Embryonic facial prominence (tissue), 1 donor: ENCODE data around the gene TGFB2.
"Not testable (repeated sequence)": the region's sequence is repeated elsewhere in the genome, so short reads cannot be mapped to it uniquely, and the experiment has no call there.

ENCODE experiments used
- DNase-seq: peaks from one replicate; pipeline ENCODE4 v3.0.0-alpha.2; 2016; ENCODE audit errors: extremely low spot score

The TGFB2 gene

GRCh38 chr1:218344814-218345672 lies at the start of gene TGFB2:
TSS of gene TGFB2 (plus strand) at chr1:218345336. CDS start at chr1:218346702, 1,366 bp downstream.
- peak; percentile 85 for DNase-seq

GRCh38 chr1:218296162-218296561 lies 49.0 kb upstream of the TGFB2 start:
- DNase-seq, result no peak

- no peak for DNase-seq
Observed at GRCh38 chr1:218297461-218297860, 47.7 kb upstream of the TGFB2 start.

GRCh38 chr1:218297867-218298266 lies 47.3 kb upstream of the TGFB2 start:
- no peak for DNase-seq

- DNase-seq, result no peak
Observed at GRCh38 chr1:218298398-218298797, 46.7 kb upstream of the TGFB2 start.

GRCh38 chr1:218299416-218299815 lies 45.7 kb upstream of the TGFB2 start:
- DNase-seq, result peak; percentile 18

GRCh38 chr1:218301217-218301616 lies 43.9 kb upstream of the TGFB2 start:
- no peak for DNase-seq

- DNase-seq, result no peak
Observed at GRCh38 chr1:218302155-218302554, 43.0 kb upstream of the TGFB2 start.

GRCh38 chr1:218303176-218303879 lies 41.8 kb upstream of the TGFB2 start:
- DNase-seq, result no peak

GRCh38 chr1:218304281-218305039 lies 40.7 kb upstream of the TGFB2 start:
- DNase-seq, result no peak

- DNase-seq, result no peak
Observed at GRCh38 chr1:218305472-218306064, 39.6 kb upstream of the TGFB2 start.

GRCh38 chr1:218312509-218312908 lies 32.6 kb upstream of the TGFB2 start:
- no peak for DNase-seq

- DNase-seq, result no peak
Observed at GRCh38 chr1:218314316-218314715, 30.8 kb upstream of the TGFB2 start.

GRCh38 chr1:218315638-218316037 lies 29.5 kb upstream of the TGFB2 start:
- DNase-seq, result no peak

GRCh38 chr1:218317061-218317460 lies 28.1 kb upstream of the TGFB2 start:
- no peak for DNase-seq

GRCh38 chr1:218320182-218320581 lies 25.0 kb upstream of the TGFB2 start:
- not testable (repeated sequence) for DNase-seq

- no peak for DNase-seq
Observed at GRCh38 chr1:218322762-218323161, 22.4 kb upstream of the TGFB2 start.

- DNase-seq, result no peak
Observed at GRCh38 chr1:218323568-218324225, 21.4 kb upstream of the TGFB2 start.

GRCh38 chr1:218324226-218324580 lies 20.9 kb upstream of the TGFB2 start:
- no peak for DNase-seq

- no peak for DNase-seq
Observed at GRCh38 chr1:218328769-218329168, 16.4 kb upstream of the TGFB2 start.

- DNase-seq, result peak; percentile 63
Observed at GRCh38 chr1:218330043-218330623, 15.0 kb upstream of the TGFB2 start.
